Activated CD8-positive, alpha-beta memory T cell treated with anti-CD3 and anti-CD28 coated beads, Interleukin-2, amount 50 U/mL, for 1 hour (primary cell): ENCODE data around the gene DNAJC12.
A peak's percentile ranks its signal among the peaks of the same experiment; 100 is the strongest.
"Not testable (repeated sequence)": the region's sequence is repeated elsewhere in the genome, so short reads cannot be mapped to it uniquely, and the experiment has no call there.

Experiments used
- DNase-seq: peaks from one replicate; pipeline ENCODE4 v3.0.0-alpha.2; 2020; ENCODE audit errors: extremely low read depth

DNAJC12 gene

DNA sequence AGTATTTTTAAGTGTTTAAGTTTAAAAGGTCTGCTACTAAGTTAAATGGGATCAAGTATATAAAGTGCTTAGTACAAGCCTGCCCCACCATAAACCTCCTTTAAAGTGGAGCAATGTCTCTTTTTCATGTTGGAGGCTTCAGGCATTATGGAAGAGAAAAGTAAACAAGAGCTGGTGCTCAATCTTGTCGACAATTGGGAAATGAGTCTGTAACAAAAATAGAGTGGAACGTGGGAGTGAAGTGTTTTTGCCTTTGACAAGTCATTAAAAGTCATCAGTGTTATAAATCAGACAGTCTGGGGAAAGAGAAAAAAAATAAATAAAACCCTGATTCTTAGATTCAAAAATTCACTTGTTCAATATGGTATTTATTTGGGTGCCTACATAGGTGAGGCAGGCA, 44.7 kb downstream of the DNAJC12 start:
- no peak for DNase-seq

DNA sequence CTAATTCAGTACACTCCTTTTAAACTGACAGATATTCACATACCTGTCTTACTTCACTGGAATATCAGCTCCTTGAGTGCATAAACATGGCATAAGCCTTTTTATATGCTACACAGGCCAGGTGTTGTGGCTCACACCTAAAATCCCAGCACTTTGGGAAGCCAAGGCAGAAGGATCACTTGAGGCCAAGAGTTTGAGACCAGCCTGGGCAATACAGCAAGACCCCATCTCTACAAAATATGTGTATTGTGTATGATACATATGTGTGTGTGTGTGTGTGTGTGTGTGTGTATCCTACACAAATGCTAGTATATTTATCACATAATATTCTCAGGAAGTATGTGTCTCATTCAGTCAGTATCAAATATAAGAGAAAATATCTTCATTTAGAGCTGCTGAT, 45.3 kb downstream of the DNAJC12 start:
- DNase-seq, result no peak

DNA sequence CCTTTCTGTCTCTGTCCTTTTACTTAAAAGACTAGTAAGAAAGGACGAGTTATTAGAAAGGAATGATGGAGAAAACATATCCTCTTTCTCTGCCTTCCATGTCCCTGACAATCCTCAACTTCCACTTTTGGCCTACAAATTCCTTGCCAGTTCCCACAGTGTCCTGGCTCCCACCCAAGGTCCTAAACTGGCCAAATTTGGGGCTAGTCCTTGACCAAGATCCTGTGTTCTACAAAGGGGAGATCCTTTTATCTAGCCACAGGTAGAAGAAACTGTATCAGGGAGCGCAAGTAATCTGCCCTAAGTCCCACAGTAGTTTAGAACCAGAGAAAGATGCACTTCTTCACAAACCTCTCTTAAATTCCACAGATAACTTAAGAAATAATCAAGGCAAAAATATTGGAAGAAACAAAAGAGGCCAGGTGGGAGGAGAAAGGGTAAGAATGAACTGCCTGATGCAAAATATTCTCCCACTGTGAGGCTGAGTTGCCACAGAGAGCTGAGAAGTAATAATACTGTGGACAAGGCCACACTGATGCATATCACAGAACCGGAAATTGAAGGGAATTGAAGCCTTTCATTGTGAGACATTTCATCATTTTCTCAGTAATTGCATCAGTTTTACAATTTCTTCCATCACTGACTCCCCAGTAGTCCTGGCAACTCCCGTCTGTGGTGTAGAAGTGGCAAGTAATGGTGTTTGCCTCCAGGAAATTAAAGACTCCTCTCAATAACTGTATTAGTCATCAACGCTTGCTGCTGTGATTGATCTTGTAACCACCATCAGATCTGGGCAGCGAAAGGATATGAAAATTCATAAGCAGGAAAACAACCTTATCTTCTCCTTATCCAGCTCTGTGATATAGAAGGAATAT, 47.2 kb downstream of the DNAJC12 start:
- DNase-seq, result no peak

DNA sequence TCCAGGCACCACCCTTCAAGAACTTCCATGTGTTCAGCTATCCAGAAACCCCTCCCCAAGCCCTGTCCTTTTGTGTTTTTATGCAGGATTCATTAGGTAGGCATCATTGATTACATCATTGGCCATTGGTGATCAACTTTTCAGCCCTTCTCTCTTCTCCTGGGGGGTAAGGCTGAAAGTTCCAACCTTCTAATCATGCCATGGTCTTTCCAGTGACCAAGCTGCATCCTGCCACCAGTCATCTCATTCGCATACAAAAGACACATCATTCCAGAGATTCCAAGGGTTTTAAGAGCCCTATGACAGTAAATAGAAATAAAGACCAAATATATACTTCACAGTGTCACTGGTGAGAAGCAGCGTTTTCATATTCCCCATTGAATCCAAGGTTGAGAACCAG, 48.2 kb downstream of the DNAJC12 start:
- no peak for DNase-seq

DNA sequence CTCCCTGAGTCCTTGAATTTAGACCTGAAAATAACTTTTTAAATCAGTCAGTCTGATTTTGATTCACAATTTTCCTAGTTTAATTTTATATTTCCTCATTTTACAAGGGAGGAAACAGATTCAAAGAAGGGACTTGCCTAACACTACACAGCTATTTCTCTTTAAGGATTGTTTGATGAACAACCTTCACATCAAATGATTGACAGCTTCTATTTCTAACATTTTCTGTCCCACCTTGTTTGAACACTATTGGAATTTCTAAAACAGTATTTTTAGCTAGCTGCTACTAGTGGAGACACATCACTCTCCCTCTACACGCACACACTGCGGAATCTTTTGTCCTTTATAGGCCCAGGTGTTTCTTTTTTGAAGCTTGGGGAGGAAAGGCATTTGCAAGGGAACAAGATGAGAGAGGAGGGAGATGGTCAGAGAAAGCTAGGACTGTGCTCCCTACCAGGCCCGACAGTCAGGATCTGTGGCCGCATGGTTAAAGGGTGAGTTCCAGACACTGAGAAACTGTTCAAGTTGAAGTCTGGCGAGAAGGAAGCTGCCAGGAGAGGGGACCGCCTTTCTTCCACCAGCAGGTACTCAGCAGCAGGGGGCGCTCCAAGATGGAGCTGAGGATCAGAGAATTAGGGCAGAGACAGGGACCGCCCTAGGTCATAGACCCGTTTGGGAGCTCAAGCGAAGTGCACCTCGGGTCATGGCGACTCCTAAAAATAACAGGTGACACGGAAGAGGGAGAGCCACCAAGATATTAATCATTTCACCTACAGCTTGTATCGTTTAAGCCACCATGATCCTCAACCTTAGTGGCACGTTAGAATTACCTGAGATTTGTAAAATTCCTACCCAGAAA, 49.7 kb downstream of the DNAJC12 start:
- DNase-seq, result peak; percentile 17

DNA sequence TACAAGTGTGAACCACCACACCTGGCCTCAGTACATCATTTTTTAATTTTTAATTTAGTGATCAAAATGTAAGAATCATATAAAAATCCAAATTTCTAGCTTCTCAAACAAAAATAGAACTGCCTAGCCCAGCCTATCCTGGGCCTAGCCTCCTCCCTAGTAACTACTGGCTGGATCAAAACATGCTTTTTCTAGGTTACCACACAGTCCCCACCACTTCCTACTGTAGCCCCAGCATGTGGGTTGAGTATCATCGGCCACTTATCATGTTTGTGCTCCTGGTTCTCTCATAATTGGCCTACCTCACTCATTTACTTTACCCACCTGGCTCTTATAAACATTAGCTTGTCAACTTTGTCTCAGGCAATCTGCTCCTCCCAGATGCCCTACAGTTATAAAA, 52.9 kb downstream of the DNAJC12 start:
- no peak for DNase-seq

DNA sequence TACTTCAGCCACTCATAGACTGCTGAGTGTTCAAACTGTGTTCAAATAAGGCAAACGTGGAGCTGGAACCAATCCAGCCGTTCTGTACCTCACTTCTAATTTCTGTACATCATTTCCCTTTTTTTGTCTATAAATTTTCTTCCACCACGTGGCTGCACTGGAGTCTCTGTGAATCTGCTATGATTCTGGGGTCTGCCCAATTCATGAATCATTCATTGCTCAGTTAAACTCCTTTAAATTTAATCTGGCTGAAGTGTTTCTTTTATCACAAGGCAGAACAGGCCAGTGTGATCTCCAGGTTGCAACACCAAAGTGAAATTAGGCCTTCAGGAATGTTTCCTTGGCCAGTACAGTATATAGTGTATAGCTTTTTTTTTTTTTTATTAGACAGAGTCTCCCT, 53.5 kb downstream of the DNAJC12 start:
- no peak for DNase-seq

DNA sequence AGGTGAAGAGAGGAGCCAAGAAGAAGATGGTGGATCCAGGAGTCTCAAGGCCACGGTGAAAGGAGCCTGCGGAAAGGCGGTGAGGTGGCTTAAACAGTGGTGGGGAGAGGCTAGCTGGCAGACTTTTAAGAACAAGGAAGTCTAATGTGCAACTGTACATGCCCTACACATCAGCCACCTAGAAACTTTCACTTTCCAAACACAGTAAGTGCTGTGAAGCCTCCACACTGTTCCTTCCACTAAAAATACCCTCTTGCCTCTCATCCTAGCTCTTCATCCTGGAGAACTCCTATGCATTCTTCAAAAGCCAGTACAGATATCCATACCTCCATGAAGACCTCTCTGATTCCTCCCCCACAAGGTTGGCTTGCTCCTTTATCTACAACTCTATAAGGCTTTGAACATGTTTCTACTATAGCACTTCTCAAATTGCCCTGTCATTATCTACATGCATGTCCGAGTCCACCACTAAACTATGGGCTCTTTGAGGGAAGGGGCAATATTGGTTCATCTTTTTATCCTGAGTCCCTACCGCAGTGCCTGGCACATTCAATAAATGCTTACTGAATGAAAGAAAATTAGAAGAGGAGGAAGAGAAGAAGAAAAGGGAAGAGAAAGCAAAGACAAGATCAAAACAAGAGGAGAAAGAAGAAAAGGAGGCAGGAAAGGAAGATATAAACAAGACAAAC, 54.2 kb downstream of the DNAJC12 start:
- DNase-seq, result no peak

DNA sequence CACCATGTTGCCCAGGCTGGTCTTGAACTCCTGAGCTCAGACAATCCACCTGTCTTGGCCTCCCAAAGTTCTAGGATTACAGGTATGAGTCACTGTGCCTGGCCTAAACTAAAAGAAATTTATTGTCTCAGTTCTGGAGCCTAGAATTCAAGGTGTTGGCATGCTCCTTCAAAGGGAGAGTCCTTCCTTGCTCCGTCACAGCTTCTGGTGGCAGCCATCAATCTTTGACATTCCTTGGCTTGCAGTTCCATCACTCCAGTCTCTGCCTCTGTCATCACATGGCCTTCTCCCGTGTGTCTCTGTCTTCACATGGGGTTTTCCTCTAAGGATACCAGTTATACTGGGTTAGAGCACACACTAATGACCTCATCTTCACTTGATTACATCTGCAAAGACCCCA, 55.5 kb downstream of the DNAJC12 start:
- no peak for DNase-seq

DNA sequence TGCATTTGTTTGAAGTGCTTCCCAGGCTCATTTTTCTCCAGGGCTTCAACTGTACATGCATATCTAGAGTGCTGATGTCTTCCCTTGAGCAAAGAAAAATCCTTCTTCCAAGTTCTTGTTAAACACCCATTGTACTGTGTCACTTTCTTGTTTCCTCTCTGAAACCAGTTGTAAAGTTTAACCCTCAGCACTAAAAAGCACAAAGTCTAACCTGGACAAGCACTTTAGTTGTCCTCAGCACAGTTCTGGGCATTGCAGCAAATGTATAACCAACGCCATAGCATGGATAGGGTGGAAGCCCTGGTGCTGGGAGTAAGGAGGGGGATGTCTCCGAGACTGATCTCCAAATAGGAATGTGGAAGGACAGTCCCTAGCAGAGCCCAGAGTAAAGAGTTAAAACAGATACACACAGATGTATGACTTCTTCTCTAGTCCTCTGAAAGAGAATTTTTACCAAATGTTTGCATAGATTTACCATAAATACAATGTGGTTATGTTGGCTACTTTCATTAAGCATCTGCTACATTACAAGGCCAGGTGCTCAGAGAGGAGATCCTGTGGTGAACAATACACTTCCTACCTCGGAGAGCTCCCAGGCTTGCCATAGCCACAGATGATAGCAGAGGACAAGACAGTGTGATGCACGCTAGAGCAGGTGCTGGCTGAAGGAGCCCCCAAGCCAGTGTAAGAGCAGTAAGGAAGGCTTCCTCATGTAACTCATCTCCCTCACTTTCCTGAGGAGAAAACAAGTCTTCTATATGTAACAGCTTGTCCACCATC, 57.0 kb downstream of the DNAJC12 start:
- DNase-seq, result no peak

DNA sequence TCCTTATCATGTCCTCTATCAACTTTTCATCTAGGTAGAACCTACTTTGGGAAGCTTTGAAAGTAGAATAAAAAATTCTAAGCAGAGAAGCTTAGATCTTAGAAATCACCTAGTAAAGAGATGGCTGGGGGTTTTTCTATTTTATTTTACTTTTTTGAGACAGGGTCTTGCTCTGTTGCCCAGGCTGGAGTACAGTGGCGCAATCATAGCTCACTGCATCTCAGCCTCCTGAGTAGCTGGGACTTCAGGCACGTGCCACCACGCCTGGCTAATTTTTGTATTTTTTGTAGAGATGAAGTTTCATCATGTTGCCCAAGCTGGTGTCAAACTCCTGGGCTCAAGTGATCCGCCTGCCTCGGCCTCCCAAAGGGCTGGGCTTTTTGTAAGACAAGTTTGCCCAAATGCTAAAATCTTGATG, 57.8 kb downstream of the DNAJC12 start:
- DNase-seq, result not testable (repeated sequence)

DNA sequence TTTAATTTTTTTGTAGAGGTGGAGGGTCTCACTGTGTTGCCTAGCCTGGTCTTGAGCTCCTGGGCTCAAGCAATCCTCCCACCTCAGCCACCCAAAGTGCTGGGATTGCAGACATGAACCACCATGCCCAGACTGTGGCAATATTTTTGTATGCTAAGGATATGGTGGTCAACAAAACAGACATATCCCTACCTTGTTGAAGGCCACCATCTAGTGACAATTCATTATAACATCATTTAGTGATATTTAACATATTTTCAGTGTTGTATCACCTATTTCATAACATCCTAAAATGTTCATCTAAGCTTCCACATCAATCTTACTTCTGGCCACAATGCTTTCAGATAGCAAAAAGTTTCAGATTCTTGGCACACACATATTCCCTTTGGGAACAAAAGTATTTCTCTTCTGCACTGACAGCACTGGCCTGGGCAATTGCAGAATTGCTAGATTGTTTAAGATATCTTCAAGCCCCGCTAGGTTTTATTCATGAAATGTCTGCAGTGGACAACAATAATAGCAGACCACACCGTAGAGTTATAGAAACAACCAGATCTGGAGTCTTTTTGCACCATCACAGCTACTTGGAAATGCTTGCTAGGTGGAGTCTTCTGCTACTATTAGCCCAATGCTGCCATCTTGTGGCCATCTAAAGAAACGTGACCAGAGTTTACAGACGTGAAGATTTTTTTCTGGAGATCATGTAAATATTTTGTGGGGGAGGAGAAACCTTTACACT, 58.4 kb downstream of the DNAJC12 start:
- DNase-seq, result peak; percentile 61

DNA sequence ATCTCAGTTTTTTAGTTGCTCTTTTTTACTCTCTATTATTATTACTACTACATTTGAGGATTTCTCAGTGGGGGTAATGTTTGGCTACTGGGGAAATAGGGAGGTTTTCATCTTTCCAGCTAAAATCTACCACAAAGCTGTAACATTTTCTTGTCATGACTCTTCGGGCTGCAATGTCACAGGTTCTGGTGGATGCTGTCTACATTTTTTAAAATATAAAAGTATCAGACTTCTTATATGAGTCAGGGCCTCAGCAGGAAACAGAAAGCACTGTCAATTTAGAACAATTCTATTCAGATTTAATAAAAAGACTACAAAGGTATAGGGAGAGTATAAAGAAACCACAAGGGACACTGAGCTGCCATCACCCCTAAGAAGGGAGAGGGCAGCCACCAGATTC, 61.6 kb downstream of the DNAJC12 start:
- DNase-seq, result no peak

DNA sequence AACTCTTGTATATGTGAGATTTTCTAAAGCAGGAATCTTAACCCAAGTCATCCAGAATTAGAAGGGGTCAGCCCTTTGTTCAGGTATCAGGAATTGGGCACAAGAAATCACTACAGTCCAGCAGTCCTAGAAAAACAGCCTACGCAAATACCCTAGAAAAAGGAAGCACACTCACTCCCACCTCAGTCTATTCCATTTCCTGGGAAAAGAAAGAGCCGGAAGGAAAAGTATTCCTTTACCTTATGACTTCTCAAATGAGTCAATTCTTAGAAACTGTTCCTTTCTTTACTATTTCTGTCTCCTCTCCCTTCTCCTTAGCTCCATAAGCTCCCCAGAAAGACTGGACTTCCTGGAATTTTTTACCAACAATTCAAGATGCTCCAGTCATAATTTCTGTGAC, 62.7 kb downstream of the DNAJC12 start:
- DNase-seq, result no peak

DNA sequence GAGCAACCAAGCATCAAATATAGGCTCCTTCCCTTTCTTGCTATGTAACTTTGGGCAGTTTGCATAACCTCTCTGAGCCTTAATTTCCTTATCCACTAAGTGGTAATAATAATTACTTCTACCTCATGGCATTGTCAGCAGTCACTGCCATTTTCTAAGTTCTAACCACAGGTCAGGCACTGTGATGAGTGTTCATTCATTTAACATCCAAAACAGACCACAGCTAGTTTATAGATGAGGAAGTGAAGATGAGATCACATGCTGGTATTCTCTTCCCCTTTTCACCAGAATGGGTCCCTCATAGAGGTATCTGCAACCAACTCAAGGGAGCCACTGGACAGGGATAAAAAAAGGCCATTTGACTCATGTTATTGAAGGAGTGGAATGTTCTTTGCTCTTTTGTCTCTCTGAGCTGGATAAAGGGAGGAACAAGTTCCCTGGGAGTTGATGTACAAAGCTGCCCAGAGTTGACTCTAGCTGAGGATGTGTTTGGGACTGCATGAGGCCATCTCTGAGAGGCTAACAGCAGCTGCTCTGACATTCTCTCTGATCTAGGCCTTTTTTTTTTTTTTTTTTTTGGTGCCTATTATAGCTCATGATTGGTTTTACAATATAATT, 65.0 kb downstream of the DNAJC12 start:
- DNase-seq, result no peak

DNA sequence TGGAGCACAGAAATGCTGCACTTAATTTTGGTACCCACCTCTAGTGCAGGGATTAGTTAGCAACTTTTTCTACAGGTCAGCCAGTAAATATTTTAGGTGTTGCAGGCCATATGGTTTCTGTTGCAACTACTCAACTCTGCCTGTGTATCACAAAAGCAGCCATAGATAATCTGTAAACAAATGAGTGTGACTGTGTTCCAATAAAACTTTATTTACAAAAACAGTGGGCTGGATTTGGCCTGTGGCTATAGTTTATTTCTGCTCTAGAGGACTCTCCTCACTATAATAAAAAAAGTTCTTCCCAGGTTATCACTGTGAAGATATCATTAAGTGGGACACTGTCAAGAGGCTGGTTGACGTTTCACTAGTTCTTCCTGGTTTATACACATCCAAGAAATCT, 65.8 kb downstream of the DNAJC12 start:
- no peak for DNase-seq

DNA sequence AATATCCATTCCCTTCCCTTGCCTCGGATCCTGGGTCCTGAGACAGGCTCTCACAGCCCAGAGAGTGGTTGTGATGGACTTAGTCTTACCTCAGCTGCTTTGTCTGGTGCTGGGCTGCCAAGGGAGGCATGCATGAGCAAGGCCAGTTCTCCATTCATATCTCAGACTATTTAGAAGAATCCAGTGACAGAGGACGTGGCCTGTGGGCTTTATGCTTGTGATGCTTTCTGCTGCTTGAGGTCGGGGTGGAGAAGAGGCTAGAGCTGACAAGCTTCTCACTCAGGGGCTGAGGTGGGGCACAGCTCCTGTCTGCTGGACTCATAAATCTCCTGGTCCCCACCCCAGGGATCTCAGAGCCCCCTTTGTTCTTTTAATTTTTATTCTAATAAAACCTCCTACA, 66.8 kb downstream of the DNAJC12 start:
- DNase-seq, result no peak

DNA sequence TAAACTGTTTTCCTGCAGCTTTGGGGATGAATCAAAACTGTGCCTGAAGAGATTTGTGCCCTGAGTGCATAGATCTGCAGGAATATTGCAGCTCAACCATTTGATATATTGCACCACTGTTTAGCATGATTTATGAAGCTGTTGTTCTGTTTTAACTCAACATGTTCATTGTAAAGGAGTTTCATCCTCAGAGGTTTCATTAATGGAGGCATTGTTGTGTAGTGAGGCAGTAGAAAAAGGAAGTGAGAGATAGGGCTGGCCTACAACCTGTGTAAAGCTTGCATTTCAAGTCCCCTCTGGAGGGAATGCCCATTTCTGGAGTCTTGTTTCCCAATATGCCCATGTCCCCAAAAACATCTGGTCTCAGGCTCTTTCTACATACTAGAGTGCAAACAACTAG, 67.5 kb downstream of the DNAJC12 start:
- no peak for DNase-seq

DNA sequence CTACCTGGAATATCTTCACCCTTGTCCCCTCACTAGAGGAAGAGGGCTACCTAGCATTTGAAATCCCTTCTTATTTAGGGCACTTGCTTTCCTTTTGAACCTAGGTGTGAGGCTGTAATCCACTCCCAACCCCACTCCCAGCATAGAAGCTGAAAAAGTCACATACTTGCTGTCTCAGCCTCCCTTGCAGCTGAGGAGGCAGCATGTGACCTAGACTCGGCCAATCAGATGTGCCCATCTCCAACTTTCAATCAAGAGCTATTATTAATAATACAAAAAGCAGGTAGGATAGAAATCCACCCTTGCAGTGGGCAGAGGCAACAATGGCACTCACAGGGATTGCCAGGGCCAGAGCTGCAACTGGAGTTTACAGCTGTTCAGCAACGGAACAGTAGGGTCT, 70.7 kb downstream of the DNAJC12 start:
- DNase-seq, result no peak

DNA sequence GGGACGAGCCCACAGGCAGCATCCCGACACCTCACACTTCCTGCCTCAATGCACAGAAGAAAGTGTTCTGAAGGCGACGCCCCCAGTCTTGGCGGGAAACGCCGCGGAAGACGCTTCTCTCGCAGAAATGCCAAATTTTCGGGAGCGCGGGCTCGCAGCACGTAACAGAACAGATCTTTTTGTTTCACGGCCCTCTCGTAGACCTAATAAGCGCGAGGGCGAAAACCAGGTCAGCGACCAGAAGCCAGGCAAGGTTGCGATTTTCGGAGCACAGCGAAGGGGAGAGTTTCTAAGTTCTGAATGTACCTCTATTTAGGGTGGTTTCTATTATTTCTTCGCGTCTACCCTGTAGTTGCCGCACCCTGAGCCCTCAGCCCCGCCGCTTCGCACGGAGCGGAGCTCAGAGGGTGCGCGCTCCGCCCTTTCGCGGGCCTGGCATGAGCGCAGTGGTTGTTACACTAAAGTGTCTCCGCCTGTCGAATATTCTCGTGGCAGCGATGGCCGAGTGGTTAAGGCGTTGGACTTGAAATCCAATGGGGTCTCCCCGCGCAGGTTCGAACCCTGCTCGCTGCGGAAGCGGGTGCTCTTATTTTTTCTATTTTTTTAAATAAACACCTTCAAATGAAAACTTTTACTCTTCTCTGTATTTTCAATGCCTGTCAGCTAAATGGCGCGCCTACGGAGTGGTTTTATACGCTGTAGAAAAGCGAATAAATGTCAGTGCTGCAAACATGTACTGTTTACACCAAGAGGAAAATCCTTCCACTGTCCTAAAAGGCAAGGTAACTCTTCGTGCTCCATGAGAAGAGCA, 73.8 kb downstream of the DNAJC12 start:
- DNase-seq, result peak; percentile 90
